Thyroid gland (tissue), 4 donors: ENCODE measurements around the gene SLC17A9. TPM values are rescaled to one million over a fixed set of nuclear protein-coding genes. Genes with fewer than 3 reads are reported as not detected.

Source experiments
- DNase-seq, 2 donors: peaks; one replicate each; pipeline ENCODE4 v3.0.0-alpha.2; 2019
- H3K27ac ChIP-seq, 3 donors: fragments of 200-600 bp; sonication (generic); 1 replicate in 2 of 3; 2 replicates in 1 of 3; pipeline ENCODE4 v1.5.1; 2016 to 2019; ENCODE audit warnings: mild to moderate bottlenecking in 1 of 3, moderate library complexity in 1 of 3
- H3K27me3 ChIP-seq: fragments of 200-600 bp; sonication (generic); one replicate; pipeline ENCODE4 v1.5.1; 2019
- H3K36me3 ChIP-seq, 2 donors: fragments of 200-600 bp; sonication (generic); one replicate each; pipeline ENCODE4 v1.5.1; 2016 to 2019
- H3K4me1 ChIP-seq, 2 donors: fragments of 200-600 bp; sonication (generic); one replicate each; pipeline ENCODE4 v1.5.1; 2017 to 2019
- H3K4me3 ChIP-seq, 3 donors: fragments of 200-600 bp; sonication (generic); replicated peaks in 1 of 3; 1 replicate in 2 of 3; 2 replicates in 1 of 3; pipeline ENCODE4 v1.5.1; 2016; ENCODE audit warnings: mild to moderate bottlenecking in 1 of 3
- H3K9me3 ChIP-seq: fragments of 200-600 bp; sonication (generic); one replicate; pipeline ENCODE4 v1.5.1; 2017
- POLR2A ChIP-seq, 2 donors: fragments of 450-650 bp; IDR thresholded peaks; one replicate each; pipeline ENCODE4 v1.6.1; 2017; ENCODE audit warnings: antibody characterized with exemption in 2 of 2, mild to moderate bottlenecking in 2 of 2, moderate library complexity in 1 of 2
- WGBS, 2 donors: methylation state at CpG; one replicate each; pipeline ENCODE4 v1.1.5; 2017; 5-methylcytosine and 5-hydroxymethylcytosine counted together
- intact Hi-C: fragments of 100-400 bp; cut with DNase I; formaldehyde crosslinking; loops from one replicate; pipeline ENCODE4 v1.15.1; 2023
- total RNA-seq, 4 donors: library from RNA; depleted of rRNA; stranded (reverse); fragments of >200 nt; gene quantifications; one replicate each; pipeline ENCODE4 v1.2.3, GENCODE V29; 2016
- TF ChIP-seq, protein P1 (sequence below), 6 experiments: fragments of 200-600 bp in 3 of 6; fragments of 450-650 bp in 3 of 6; sonication (generic) in 3 of 6; IDR thresholded peaks; one replicate each; pipeline ENCODE4 v1.5.1; 2016 to 2019; ENCODE audit warnings: antibody characterized with exemption in 6 of 6, mild to moderate bottlenecking in 2 of 6, inconsistent platforms in 1 of 6, moderate library complexity in 1 of 6

The SLC17A9 gene
- total RNA-seq, 4 donors from 2014 or later, result 0.68 to 1.6 (median 1.00) TPM

DNA sequence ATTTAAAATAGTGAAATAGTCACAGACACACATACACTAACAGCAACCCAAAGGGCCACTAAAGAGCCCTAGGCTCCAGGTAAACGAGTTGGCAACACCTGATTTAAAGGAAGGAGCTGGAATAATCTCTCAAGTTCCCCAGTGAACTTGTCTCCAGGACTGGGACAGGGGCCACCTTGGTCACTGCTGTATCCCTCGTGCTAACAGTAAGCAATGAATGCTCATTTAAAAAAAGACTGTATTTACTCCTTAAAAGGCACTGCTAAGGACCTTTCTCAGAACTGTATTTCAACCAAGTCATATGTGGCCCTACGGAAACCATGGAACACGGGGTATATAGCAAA is 27.5 kb upstream of the SLC17A9 start:
- intact Hi-C loops, result no loop called here
- Histone ChIP-seq H3K4me1 (peaks cover 63 to 74% of the 10 kb centered on the region in 2 donors), H3K36me3 (no peaks in the 10 kb centered on the region), H3K4me3 (peak overlapping the region in 2 of 3 donors; percentile 86 to 95), H3K9me3 (no peaks in the 10 kb centered on the region), H3K27ac (peak overlapping the region; percentile 91 to 95 (median 94)), H3K27me3 (no peaks in the 10 kb centered on the region)
- WGBS, 2 donors, result 0% methylated on average over 4 of the region's 4 CpGs
- TF ChIP-seq POLR2A (IDR thresholded peaks at IDR 0.05), result no peak
- TF ChIP-seq, protein P1, sequence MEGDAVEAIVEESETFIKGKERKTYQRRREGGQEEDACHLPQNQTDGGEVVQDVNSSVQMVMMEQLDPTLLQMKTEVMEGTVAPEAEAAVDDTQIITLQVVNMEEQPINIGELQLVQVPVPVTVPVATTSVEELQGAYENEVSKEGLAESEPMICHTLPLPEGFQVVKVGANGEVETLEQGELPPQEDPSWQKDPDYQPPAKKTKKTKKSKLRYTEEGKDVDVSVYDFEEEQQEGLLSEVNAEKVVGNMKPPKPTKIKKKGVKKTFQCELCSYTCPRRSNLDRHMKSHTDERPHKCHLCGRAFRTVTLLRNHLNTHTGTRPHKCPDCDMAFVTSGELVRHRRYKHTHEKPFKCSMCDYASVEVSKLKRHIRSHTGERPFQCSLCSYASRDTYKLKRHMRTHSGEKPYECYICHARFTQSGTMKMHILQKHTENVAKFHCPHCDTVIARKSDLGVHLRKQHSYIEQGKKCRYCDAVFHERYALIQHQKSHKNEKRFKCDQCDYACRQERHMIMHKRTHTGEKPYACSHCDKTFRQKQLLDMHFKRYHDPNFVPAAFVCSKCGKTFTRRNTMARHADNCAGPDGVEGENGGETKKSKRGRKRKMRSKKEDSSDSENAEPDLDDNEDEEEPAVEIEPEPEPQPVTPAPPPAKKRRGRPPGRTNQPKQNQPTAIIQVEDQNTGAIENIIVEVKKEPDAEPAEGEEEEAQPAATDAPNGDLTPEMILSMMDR (IDR thresholded peaks at IDR 0.05), result no peak
- no peak for DNase-seq

DNA sequence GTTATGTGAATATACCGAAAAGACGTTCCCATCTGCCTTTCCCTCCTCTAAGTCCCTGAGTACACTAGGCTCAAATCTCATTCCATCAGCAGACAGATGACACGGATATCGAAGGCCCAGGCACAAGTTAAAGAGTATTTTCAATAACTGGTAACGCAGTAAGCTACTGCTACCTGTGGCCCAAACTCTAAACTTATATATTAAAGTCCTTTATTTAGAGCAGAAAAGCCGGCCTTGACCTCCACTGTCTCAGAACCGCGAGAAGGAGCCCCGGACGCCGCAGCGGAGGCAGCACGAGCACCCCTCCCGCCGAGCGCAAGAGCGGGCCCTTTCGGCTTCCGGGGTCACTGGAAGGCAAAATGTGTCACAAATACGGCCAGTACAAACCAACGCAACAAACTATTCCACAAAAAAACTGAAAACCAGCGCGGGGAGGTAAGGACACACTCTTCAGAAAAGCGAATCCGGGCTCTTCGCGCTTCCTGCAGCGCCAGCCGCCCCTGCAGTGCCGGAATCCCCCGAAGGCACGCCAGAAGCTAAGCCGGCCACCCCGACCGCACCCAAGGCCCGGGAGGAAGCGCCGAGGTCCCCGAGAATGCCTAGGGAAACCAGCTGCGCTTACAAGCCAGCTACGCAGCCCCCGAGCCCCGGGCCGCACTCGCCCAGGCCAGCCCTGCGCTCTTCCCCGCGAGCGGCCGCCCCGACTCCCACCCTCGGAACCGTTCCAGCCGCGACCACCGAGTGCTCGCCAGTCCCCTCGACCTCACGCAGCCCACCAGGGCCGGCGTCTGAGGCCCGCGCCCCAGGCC is 26.9 kb upstream of the SLC17A9 start:
- Histone ChIP-seq H3K9me3 (no peaks in the 10 kb centered on the region), H3K4me1 (peaks cover 58 to 68% of the 10 kb centered on the region in 2 donors), H3K36me3 (no peaks in the 10 kb centered on the region), H3K27ac (peak overlapping the region; percentile 91 to 95 (median 94)), H3K4me3 (peak overlapping the region; percentile 77 to 95 (median 86)), H3K27me3 (no peaks in the 10 kb centered on the region)
- WGBS, 2 donors, result 0% methylated on average over 20 to 46 of the region's 63 CpGs
- TF ChIP-seq POLR2A (IDR thresholded peaks at IDR 0.05), result no peak
- TF ChIP-seq, protein P1 (IDR thresholded peaks at IDR 0.05), result no peak
- intact Hi-C loops, result no loop called here
- peak; percentile 29 to 42 for DNase-seq

DNA sequence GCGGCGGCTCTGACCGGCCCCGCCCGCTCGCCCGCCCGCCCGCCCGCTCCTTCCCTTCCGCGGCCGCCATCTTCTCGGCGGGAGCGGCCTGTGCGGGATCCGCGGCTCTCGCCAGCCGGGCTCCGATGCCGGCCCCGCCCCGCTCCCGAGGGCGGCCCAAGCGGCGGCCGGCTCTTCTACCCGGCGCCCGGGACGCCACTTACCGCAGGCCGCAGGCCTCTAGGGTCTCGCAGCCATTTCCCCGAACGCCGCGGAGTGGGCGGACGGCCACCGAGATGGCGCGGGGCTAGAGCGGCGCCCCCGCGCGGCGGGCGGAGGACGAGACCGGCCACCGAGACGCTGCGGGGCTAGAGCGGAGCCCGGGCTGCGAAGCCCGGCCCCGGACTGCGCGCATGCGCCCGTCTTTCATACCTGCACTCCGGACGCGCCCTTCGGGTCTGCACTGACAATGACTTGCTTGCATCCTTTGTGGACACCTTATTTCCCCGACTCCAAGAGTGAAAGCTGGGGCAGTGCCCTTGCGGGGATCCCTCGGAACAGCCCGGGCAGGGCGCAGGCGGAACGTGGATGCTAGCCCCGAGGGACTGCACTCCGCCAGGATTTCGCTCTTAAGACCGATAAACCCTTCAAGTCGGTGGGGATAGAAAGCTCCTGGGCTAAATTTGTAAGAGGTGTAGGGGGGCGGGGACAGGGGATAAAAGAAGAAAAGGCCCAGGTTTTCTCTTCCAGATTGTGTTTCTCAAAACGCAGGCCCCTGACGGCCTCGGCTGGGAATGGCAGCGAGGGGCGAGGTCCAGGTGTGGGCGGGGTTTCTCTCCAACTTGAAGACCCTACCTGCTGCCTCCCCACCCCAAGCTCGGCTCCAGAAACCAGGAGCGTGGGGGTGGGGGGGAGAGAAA is 26.0 kb upstream of the SLC17A9 start, which contains the start of gene DIDO1:
Gene DIDO1 (minus strand): TSS at position 277 of the 899 bp plus-strand sequence.
- Histone ChIP-seq H3K9me3 (no peaks in the 10 kb centered on the region), H3K4me3 (peak within 1 kb of the TSS; percentile 77 to 95 (median 86)), H3K36me3 (no peaks in the 10 kb centered on the region), H3K27ac (peak within 1 kb of the TSS; percentile 91 to 95 (median 94)), H3K27me3 (no peaks in the 10 kb centered on the region), H3K4me1 (peaks cover 52 to 60% of the 10 kb centered on the region in 2 donors)
- TF ChIP-seq, protein P1 (IDR thresholded peaks at IDR 0.05), result peak; percentile 18 to 87 (median 71)
- peak; percentile 42 to 72 for TF ChIP-seq POLR2A (IDR thresholded peaks at IDR 0.05)
- intact Hi-C loops, result no loop called here
- DNase-seq, result peak; percentile 88 to 91
- WGBS, 2 donors, result 3% methylated on average over 27 to 46 of the region's 92 CpGs

DNA sequence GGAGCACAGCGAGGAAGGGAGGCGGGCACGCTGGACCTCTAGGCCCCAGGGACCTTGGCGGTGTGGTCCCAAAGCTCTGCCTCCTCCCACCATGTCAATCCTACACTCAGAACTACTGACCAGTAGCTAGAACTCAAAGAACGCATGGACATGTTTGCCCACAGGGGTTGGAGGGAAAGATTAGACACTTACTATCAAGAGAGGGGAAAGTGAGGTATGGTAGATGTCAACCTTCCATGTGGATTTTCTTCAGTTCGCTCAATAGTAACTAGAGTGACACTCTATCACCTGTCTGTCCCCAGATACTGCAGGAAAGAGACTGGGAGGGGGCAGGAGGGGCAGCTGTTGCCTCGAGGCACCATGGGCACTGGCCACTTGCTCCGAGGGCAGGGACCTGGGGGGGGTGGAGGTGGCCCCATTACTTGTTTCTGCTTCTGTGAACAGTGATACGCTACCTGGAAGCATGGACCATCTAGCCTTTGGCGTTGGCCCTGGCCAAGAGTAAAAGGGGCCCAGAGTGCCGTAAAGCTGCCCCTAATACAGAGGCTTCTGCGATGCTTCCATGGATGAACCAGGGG is 25.3 kb upstream of the SLC17A9 start:
- no peak for DNase-seq
- WGBS, 2 donors, result 64 to 71% methylated on average over 12 of the region's 12 CpGs
- peaks cover 47 to 54% of the 10 kb centered on the region in 2 donors for H3K4me1 ChIP-seq
- no peaks in the 10 kb centered on the region for H3K36me3 ChIP-seq
- peak overlapping the region in 2 of 3 donors; percentile 94 to 95 for H3K27ac ChIP-seq
- H3K27me3 ChIP-seq, result no peaks in the 10 kb centered on the region
- H3K4me3 ChIP-seq, result peak overlapping the region in 1 of 3 donors; percentile 95
- intact Hi-C loops, result no loop called here
- H3K9me3 ChIP-seq, result no peaks in the 10 kb centered on the region
- no peak for TF ChIP-seq POLR2A (IDR thresholded peaks at IDR 0.05)
- TF ChIP-seq, protein P1 (IDR thresholded peaks at IDR 0.05), result no peak
